Brain pericyte (primary cell): ENCODE results near the gene PLEKHG1.

Source experiments
- DNase-seq: peaks from one replicate; pipeline ENCODE4 v3.0.0-alpha.2; 2012; ENCODE audit warnings: low read depth, low spot score

The PLEKHG1 gene

DNA sequence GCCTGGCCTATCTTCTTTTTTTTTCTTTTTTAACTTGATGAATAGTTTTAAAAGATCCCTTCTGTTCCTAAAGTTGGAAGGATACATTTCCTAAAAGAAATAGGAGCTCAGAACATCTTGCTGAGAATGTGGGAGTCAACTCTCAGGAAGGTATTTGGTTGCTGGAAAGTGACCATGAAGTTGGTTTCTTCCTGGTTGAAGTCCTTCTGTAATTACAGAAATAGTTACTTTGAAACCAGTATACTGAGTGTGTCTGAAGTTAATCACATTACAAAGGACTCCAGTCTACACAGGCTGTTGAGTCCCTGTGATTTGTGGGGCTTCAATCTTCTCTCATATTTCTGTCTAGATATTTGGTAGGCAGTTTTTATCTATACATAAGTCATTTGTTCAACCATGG is 9.8 kb upstream of the PLEKHG1 start:
- no peak for DNase-seq

DNA sequence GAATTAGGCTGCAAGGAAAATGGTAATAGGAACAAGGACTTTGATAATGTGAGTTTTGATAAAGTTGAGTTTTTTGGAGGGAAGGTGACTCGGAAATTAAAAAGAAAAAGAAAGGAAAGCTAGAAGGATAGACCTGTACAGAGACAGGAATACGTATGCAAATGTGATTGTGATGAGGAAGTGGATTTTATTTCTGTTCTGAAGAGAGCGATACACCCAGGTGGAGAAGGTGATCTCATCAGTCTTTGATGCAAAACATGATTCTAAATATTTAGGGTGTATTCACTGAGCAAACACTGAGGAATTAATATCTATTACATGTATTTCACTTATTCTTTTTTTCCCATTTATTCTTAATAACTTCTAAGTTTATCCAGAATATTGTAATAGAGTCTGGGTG is 9.2 kb upstream of the PLEKHG1 start:
- no peak for DNase-seq

DNA sequence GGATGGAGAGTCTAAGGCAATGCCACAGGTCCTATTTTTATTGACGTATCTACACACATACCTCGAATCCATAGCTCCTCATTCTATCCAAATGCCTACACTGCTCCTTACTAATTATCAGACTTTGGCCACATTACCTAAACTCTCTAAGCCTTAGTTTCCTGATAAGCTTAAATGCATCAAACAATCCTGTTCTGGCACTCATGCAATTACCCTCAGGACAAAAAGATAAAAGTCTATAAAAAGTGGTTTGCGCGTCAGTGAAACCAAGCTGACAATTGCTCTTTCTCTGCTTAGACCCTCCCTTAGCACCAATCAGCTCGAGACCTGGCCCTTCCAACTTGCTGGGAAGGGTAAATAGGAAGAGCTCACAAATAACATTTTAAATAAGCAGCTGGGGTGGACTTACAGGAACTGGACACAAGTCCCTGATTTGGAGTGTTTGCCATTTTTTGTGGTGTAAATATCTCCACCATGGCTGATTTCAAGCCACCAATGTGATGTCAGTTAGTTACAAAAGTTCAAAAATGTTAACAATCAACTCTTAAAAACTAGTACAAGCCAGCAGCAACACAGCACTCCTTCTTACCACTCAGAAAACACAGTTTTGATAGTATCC is 7.2 kb upstream of the PLEKHG1 start:
- no peak for DNase-seq

DNA sequence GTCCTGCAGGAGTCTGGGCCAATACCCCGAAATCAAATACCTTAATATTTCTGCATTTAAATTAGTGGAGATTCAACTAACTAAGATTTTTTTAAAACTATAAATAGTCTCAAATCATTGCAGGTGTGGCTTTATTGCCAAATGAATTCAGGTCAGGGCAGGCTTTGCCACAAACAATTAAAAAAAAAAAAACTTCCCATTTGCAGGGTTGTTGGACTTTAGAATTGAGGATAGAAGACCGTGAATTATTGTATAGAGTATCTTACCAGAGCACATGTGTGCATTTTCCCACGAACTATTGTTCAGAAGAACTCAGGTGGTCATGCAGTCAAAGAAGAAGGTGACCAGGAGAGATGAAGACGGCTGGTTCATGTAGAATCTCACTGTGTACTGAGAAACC is 6.6 kb upstream of the PLEKHG1 start:
- DNase-seq = no peak

DNA sequence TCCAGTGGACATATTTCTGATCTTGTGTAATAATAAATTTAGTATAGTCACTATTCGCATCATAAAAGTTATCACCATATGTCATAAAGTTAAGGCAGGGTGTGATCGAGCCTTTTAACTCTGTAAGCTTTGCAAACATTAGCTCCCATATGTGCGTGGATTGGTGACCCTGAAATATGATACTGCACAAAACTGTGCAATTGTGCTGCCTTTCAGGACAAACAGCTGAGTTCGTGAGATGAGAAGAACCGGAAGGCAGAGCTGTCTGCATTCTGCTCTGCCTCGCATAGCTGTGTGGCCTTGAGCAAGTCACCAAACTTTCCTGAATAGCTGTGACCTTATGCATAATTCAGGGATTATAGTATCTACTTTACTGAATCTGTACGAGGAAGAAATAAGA is 3.2 kb upstream of the PLEKHG1 start:
- DNase-seq = no peak

DNA sequence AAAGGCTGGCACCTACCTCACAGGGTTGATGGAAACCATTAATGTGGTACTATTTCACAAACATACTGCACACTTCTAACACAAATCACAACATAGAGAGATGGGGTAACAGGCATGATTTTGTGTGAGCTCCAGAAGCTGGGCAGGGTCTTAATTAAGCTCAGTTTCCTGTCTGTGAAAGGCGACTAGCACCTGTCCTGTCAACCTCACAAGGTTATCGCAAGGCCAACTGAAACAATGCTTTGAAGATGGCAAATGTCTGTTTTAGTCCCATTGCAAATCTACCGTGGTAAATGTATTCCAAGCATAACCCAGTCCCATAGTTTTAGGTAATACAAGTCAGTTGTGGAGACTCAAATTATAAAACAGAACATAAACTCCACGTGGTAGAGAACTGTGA is 1.3 kb upstream of the PLEKHG1 start:
- DNase-seq = no peak

DNA sequence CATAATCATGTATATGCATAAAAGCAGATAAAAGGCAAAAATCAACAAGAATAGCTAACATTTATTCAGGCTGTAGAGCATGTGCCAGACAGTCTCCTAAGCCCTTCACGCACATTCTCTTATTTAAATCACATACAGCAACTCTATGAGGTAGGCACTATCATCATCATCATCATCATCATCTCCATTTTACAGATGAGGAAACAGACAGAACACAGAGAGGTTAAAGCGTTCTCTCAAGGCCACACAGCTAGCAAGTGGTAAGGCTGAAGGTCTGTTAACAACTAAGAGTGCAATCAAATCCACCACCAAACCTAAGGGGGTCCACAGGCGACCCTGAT is 857 bp upstream of the PLEKHG1 start:
- DNase-seq = no peak

DNA sequence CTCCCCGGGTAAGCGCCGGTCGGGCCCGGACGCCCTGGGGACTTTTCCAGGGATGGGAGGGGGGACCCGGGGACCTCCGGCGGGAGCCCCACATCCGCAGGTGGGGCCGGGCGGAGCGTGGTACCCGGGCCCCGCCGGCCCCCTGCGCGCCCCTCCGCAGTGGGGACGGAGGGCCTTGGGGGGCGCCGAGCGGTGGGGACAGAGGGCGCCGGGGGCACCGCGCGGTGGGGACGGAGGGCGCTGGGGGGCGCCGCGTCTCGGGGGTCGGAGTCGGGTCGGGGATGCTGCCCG is 270 bp downstream of the PLEKHG1 start:
- DNase-seq = no peak

DNA sequence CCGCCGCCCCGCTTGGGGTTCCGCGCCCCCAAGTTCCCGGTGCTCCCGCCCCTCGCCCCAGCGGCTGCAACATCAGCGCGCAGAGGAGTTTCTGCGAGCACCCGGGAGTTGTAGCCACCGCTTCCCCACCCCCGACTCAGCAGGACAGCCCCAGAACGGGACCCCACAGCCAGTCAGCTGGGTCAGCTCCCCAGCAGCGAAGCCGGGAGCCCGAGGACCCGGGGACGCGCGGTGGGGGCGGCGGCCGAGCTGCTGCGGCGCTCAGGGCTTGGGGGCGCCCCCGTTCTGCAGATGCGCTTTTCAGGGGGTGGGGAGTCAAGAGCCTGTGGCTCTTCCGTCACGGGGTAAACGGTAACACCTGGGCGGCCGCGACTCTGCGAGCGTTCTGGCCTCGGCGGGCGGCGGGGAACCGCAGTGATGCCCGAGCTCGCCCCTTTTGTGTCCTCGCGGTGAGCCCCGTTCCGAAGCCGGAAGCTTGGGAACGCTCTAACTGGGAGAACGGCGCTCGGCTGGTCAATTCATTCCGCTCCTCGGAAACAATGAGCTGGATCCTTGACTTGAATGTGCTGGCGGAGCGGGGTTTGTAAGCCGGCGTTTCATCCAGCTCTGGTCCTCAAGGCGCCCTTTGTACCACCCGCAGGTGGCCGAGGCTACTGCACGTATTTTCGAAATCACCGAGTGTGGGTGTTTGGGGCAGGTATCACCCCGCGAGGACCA is 774 bp downstream of the PLEKHG1 start:
- no peak for DNase-seq

DNA sequence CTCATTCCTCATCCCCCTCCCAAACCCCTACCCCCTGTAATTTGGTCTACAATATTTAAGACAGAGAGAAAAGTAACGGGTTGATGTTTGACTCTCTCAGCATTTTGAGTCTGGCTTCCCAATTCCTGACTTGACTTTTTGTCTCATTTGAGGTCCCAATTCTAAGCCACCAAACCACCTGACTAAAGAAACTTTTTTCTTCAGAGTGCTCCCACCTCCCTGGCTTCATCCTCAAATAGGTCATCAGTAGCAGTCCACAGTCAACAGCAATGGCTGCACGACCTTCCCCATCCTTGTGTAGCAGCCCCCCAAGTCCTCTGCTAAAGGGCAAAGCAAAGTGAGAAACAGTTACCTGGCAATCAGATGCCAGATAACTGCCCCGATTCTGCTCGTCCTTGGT is 1.8 kb downstream of the PLEKHG1 start:
- no peak for DNase-seq

DNA sequence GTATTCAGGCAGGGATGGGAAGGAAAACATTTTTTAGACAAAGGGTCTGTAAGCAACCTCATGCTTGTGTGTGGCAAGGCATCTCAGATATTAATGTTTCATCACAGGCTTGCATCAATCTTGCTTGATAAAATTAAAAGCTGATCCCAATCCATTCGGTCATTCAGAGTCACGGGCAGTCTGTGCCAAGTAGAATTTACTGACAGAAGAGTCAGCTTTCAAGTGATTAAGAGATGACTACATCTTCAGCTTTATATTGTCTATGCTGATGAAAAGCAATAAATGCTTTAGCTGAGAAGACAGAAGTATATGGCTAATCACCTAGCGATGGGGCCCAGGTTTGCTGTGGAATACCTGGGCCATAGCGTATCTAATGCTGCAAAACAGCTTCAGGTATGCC is 3.5 kb downstream of the PLEKHG1 start:
- no peak for DNase-seq

DNA sequence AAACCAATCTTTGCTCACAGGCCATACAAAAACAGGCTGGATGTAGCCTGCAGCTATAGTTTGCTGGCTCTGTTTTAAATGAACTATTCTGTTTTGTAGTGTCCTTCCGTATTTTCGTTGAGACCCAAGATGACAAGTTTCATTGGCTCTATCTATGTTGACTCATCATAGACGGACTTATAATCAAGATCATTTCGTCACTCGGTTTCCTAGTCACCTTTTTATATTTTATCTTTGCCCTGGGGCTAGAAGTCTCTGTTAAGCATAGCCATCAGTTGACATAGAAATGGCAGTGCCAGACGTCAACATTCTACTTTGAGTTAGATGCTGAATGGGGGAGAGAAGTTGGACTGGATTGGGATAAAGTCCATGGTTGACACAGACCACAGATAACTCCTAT is 4.8 kb downstream of the PLEKHG1 start:
- DNase-seq = no peak

DNA sequence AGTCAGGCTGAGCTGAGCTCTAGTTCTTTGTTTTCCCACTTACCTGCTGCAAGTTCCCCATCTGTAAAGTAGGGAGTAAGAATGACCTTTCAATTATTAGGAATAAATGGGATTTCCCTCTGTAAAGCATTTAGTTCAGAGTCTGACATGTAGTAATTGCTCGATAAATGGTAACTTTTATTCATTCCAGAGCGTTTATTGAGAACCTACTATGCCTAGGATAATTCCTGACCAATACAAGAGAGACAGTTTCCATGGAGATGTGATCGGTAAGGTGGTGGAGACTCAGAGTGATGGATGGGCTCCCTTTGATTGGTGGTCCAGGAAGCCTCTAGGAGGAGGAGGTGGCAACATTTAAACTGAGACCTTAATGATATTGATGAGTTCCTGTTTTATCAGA is 5.6 kb downstream of the PLEKHG1 start:
- DNase-seq = no peak

DNA sequence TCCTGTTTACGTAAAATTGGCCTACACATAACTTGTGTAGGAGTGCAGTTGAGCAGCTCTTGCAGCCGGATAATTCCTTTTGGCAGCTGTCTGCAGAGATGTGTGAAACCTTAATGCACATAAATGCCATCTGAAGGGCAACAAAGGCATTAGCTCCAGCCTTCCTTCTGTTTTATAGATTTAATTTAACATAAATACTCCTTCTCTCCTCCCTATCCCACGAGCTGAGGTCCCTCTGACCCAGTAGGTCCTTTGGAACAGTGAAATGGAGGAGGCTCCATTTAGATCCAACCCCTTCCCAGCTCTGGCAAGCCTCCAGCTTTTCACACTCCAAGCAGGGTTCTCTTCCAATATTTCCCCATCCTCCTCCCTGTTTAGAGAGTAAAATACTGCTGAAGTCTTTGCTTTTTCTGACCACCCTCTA is 6.5 kb downstream of the PLEKHG1 start:
- DNase-seq = no peak

DNA sequence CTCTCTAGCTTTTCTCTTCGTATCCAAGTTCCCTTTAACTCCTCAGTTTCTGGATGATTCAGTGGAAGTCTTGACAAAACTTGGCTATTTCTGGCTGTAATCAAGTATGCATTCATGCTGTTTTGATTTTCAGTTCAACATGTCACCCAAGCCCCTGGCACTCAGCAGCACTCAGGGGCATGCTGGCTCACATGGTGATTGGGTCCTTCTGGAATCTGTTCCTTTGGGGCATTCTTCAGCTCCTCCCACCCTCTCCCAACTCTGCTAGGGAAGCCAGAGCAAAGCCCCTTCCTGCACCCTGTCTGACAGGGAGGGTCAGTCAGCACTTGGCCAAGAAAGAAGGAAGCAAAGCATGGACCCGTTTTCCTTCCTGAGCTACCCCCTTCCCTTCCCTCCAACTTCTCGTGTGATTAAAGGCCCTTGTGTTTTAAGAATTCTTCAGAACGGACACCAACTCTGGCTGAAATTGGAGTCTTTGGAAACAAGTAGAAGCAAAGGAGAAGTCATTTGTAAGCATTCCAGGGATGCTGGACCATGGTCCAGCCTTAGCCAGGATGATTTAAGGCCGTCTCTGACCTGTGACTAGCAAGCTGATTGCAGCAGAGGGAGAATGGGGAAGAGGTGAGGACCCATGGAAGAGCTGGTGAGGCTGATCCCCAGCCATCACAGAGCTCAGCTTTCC is 7.1 kb downstream of the PLEKHG1 start:
- DNase-seq = no peak

DNA sequence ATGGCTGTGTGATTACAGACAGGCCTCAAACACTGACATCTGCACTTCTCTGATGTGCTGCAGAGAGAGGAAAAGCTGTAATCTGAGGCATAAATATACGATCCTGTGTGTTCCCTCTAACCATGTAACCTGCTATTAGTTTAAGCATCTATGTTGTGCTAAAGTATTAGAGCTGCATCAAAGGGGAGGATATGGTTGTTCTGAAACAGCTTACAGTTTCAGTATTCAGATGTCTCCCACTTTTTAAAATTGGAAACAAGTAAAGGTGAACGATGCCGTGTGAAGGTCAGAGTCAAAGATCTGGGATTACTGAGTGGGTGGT is 7.6 kb downstream of the PLEKHG1 start:
- no peak for DNase-seq

DNA sequence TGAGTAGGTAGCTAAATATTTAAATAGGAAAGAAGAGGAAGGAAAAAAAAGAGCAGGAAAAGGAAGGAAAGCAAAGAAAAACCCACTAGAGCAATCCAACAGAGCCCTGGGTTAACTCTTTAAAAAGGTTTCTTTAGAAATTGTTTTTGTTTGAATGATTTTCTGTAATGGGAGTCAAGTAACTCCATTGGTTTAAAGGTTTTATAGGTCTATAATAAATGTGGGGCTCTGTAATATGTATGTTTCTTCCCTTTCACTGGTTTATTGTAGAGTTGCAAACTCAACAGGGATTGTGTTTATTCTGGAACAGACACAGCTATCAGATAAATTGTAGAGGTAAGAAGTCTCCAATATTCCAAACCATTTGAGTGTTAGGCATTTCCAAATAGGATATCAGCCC is 10.9 kb downstream of the PLEKHG1 start:
- no peak for DNase-seq

DNA sequence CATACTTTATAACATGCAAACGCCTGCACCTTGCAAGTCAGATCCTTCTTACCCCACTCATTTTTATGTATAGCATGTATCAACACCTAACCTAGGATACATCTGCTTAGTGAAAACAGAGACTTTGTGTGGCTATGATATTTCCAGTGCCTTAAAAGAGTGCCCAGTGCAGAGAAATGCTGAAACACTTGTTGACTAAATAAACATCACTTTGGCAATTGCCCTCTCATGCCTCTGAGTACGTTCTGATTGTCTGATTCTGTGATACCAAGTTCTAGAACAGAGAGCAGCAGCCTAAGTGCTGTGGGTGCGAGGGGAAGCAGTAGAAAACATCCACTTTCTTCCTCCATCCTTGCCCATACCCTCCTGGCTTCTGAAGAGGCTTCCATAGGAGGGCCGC is 13.6 kb downstream of the PLEKHG1 start:
- DNase-seq = no peak

DNA sequence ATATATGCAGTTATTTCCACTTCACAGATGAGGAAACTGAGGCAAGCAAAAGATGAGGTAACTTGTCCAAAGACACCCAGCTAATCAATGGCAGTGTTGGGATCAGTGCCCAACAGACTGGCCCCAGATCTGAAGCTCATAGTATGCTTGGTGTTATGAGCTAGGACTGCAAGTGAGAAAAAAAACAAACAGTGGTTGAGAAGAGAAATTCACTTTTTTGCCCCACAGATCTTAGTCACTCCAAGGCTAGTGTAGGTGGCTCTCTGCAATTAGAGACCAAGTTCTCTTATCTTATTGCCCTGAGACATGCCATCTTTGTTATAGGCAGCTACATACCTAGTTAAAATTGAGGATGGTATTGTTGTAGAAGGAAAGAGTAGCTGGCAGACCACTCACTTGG is 16.3 kb downstream of the PLEKHG1 start:
- DNase-seq = no peak

DNA sequence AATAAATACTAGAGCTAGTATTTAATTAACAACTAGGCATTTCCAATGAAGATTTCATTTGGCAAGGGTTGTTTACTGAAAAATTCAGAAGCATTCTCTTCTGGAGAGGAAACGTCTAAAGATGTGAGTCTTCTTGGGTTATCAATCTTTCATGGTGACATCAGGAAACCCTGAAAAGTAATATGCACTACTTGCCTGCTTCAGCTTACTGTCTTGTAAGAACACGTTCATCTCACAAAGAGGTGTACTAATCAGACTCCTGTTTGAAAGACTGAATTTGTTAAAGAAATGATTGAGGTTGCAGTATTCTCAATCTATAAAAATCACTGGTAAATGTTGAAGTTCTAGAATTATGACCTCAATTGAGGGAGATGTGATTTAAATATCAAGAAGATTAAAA is 16.9 kb downstream of the PLEKHG1 start:
- no peak for DNase-seq

DNA sequence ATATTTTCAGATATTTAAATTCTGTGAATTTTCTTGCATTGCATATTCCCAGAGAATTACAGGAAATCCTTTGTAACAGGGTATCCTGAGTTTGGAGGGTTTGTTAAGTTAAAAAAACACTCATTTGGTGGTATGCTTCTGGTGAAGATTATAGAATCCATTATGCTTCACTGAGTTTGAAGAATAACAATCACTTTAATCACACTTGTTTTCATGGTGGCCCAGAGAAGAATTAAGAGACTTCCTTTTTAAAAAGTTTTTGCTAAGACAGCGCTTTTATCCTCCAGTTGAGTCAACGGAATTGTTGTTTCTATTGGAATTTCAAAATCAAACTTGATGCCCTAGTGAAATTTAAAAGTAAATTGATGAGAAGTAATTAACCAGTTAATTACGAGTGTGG is 17.4 kb downstream of the PLEKHG1 start:
- no peak for DNase-seq

DNA sequence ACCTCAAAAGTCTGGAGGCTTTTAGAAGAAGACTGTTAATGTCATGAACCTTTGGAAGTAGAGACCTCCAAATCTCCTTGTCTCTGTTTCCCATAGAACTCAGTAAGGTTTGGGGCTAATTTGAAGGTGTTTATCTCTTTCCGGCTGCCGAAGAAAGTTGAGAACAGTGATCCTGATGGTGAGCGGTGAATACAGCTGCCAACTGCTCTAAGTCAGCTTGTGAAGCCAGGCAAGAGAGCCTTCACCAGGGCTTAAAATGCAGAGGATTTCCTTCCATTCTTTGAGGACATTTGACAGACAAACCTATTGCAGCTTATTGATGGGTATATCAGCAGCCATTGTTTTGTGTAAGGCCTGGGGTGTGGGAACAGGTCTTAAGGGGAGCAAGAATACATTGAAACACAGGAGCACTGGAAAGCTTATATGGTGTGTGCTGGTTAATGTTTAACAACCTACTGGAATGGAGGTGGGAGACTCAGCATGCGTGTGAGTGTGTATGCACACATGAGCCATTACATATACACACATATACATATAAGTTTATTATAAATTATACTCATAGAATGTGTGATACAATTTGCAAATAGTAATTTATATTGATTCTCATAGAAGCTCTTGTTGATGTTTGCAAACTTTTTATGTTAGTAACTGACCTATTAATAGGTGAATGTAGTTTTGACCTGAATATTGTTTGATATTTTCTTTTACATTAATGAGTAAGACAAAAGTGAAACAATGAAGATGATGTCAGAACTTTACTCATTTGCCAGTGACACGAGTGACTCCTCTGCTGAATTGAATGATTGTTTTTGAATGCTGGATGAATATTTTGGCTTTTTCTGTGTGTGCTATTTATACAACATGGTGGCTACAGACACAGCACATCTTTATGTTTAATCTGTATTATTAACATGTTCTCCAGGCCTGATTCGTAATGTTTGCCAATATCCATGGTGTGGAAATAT is 18.1 kb downstream of the PLEKHG1 start:
- DNase-seq = no peak

DNA sequence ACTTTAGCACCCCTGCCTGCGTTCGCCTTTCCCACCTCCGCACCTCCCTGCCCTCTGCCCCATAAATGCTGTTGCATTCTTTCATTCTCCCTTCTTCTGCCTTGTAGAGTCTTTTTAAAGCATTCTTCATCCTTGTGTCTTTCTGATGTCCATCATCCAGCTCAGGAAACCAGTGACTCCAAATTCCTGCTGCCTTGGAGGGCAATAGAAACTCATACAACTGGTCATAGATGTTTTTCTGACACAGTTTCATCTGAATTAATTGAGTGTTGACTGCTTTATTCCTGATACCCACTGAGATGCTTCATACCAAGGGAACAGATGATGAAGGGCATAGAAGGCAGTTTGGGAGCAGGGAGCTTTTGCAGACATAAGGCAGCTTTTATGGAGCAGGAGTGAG is 19.6 kb downstream of the PLEKHG1 start:
- no peak for DNase-seq
